Keratinocyte (primary cell): ENCODE measurements around the gene MAEA. TPM values are rescaled to one million over a fixed set of nuclear protein-coding genes. Genes with fewer than 3 reads are reported as not detected.

Experiments
- DNase-seq: peaks from one replicate; pipeline ENCODE4 v3.0.0-alpha.2; 2011; ENCODE audit warnings: low read depth, missing footprints, low spot score
- FAIRE-seq: peaks from 2 replicates; lab custom pipeline; 2011; peaks lifted over from hg19 to GRCh38; lab: Jason Lieb, UNC
- H2AFZ ChIP-seq: 2 replicates; pipeline ENCODE4 v1.6.0; 2012; ENCODE audit warnings: low read length, control low read depth, inconsistent platforms; ENCODE audit not compliant: control insufficient read depth
- H3K27ac ChIP-seq: 2 replicates; pipeline ENCODE4 v1.5.1; 2011; ENCODE audit warnings: low read length; ENCODE audit not compliant: control insufficient read depth, insufficient read depth
- H3K27me3 ChIP-seq: 3 replicates; pipeline ENCODE4 v1.6.0; 2011; ENCODE audit warnings: low read length; ENCODE audit not compliant: control insufficient read depth, insufficient read depth; ENCODE audit errors: extremely low read depth
- H3K36me3 ChIP-seq, 2 experiments: 2 replicates in 1 of 2; 3 replicates in 1 of 2; pipeline ENCODE4 v1.5.1; 2011; ENCODE audit warnings: low read length in 2 of 2, mild to moderate bottlenecking in 1 of 2; ENCODE audit not compliant: control insufficient read depth in 2 of 2, insufficient read depth in 2 of 2; ENCODE audit errors: extremely low read depth in 1 of 2
- H3K4me1 ChIP-seq: 3 replicates; pipeline ENCODE4 v1.5.1; 2011; ENCODE audit warnings: low read length; ENCODE audit not compliant: control insufficient read depth, insufficient read depth; ENCODE audit errors: extremely low read depth
- H3K4me2 ChIP-seq: 3 replicates; pipeline ENCODE4 v1.6.0; 2011; ENCODE audit warnings: low read depth, low read length; ENCODE audit not compliant: control insufficient read depth, insufficient read depth; ENCODE audit errors: extremely low read depth
- H3K4me3 ChIP-seq, 3 experiments: fragments of 200-600 bp in 1 of 3; sonication (generic) in 1 of 3; 2 replicates in 2 of 3; 3 replicates in 1 of 3; pipeline ENCODE4 v1.5.1; 2011 to 2016; ENCODE audit warnings: low read length in 3 of 3, mild to moderate bottlenecking in 3 of 3, control low read depth in 2 of 3, inconsistent platforms in 1 of 3, low read depth in 1 of 3, mixed read lengths in 1 of 3, mixed run types in 1 of 3, moderate library complexity in 1 of 3; ENCODE audit not compliant: control insufficient read depth in 2 of 3, insufficient read depth in 2 of 3; ENCODE audit errors: extremely low read depth in 1 of 3
- H3K79me2 ChIP-seq: 2 replicates; pipeline ENCODE4 v1.6.0; 2012; ENCODE audit warnings: low read length; ENCODE audit not compliant: control insufficient read depth, insufficient read depth
- H3K9ac ChIP-seq: 3 replicates; pipeline ENCODE4 v1.6.0; 2011; ENCODE audit warnings: low read length; ENCODE audit not compliant: control insufficient read depth, insufficient read depth; ENCODE audit errors: extremely low read depth
- H3K9me1 ChIP-seq: 3 replicates; pipeline ENCODE4 v1.6.0; 2011; ENCODE audit warnings: low read length; ENCODE audit not compliant: control insufficient read depth, insufficient read depth; ENCODE audit errors: extremely low read depth
- H3K9me3 ChIP-seq: 2 replicates; pipeline ENCODE4 v1.5.1; 2012; ENCODE audit warnings: low read depth, low read length; ENCODE audit not compliant: control insufficient read depth
- H4K20me1 ChIP-seq: 3 replicates; pipeline ENCODE4 v1.6.0; 2011; ENCODE audit warnings: low read length; ENCODE audit not compliant: control insufficient read depth, insufficient read depth; ENCODE audit errors: extremely low read depth
- EZH2 ChIP-seq: IDR thresholded peaks from one replicate; pipeline ENCODE4 v1.6.1; 2012; ENCODE audit warnings: inconsistent platforms, mild to moderate bottlenecking, low read length, moderate library complexity
- dilution Hi-C: fragments of 300-500 bp; cut with MboI; formaldehyde crosslinking; loops from one replicate; pipeline ENCODE4 v1.7.0; 2020; ENCODE audit warnings: low sequenced_read_pairs; ENCODE audit not compliant: extremely low pct_ligation_motif_present
- polyA plus RNA-seq, 5 experiments: library from polyadenylated mRNA; depleted of rRNA in 3 of 5; stranded (reverse) in 3 of 5; stranded (forward) in 1 of 5; unstranded in 1 of 5; fragments of >200 nt; gene quantifications; 1 replicate in 1 of 5; 2 replicates in 3 of 5; 3 replicates in 1 of 5; pipeline versions ENCODE4 v1.2.1 to v1.2.3, GENCODE V29; 2011 to 2012; ENCODE audit warnings: missing spikeins in 2 of 5, low read depth in 1 of 5, low replicate concordance in 1 of 5
- TF ChIP-seq, protein P1 (sequence below), 3 experiments: IDR thresholded peaks in 1 of 3; conservative IDR thresholded peaks in 1 of 3; optimal IDR thresholded peaks in 1 of 3; 2 replicates in 2 of 3; 3 replicates in 1 of 3; pipeline versions ENCODE3 to v1.5.1; 2011; ENCODE audit warnings: low read length in 3 of 3, mild to moderate bottlenecking in 3 of 3, moderate library complexity in 2 of 3, control low read depth in 1 of 3, inconsistent platforms in 1 of 3; ENCODE audit not compliant: insufficient read depth in 2 of 3; ENCODE audit errors: extremely low read depth in 1 of 3

MAEA gene
- polyA plus RNA-seq, 1 donor (not counting 4 experiments of a cell fraction or from before 2014, with no cell fraction given) = 89.7 TPM

DNA sequence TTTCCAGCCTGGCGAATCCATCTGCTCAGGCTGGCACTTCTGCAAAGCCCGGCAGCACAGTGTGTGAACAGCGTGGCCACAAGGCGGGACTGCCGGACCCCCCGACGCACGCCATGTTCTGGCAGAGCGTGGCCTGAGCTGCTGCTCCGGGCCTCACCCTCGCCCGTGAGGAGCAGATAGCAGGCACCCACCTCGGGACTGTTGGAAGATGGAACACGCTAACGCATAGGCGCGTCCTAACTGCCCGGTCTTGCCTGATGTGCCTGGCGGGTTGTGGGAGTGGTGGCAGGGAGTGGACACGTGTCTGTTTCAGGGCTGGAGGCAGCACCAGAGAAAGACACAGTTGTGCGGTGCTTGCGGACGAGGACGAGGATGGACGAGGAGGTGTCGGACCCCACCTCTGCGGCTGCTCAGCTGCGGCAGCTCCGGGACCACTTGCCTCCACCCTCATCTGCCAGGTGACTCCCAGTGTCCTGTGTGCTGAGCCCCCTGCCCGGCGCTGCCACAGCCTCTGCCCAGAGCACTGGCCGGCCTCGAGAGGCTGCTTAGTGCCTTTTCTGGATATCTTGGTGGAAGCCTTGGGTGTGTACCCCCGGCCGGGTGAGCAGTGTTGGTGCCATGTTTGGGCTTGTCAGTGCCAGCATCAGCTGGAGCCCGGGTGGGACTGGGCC is 85.5 kb downstream of the MAEA start:
- Histone ChIP-seq H2AFZ (no peak overlapping the region), H3K4me2 (no peak overlapping the region), H3K9ac (no peak overlapping the region), H3K79me2 (no peaks in the 10 kb centered on the region), H3K4me3 (no peak overlapping the region), H3K4me1 (no peaks in the 10 kb centered on the region), H4K20me1 (peaks cover 2% of the 10 kb centered on the region), H3K27ac (no peak overlapping the region), H3K27me3 (no peaks in the 10 kb centered on the region), H3K9me1 (no peaks in the 10 kb centered on the region), H3K9me3 (no peaks in the 10 kb centered on the region), H3K36me3 (peaks cover 7 to 13% of the 10 kb centered on the region in 2 experiments)
- TF ChIP-seq, protein P1, sequence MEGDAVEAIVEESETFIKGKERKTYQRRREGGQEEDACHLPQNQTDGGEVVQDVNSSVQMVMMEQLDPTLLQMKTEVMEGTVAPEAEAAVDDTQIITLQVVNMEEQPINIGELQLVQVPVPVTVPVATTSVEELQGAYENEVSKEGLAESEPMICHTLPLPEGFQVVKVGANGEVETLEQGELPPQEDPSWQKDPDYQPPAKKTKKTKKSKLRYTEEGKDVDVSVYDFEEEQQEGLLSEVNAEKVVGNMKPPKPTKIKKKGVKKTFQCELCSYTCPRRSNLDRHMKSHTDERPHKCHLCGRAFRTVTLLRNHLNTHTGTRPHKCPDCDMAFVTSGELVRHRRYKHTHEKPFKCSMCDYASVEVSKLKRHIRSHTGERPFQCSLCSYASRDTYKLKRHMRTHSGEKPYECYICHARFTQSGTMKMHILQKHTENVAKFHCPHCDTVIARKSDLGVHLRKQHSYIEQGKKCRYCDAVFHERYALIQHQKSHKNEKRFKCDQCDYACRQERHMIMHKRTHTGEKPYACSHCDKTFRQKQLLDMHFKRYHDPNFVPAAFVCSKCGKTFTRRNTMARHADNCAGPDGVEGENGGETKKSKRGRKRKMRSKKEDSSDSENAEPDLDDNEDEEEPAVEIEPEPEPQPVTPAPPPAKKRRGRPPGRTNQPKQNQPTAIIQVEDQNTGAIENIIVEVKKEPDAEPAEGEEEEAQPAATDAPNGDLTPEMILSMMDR (optimal IDR thresholded peaks at IDR 0.05 in 1 of 3, IDR thresholded peaks at IDR 0.05 in 1 of 3, conservative IDR thresholded peaks at IDR 0.05 in 1 of 3; ENCODE audit: extremely low read depth in 1 of 3, insufficient read depth in 2 of 3, low read length in 3 of 3) = no peak
- no peak for TF ChIP-seq EZH2
- FAIRE-seq (no peak), DNase-seq (no peak)
- dilution Hi-C loops = no loop called here

DNA sequence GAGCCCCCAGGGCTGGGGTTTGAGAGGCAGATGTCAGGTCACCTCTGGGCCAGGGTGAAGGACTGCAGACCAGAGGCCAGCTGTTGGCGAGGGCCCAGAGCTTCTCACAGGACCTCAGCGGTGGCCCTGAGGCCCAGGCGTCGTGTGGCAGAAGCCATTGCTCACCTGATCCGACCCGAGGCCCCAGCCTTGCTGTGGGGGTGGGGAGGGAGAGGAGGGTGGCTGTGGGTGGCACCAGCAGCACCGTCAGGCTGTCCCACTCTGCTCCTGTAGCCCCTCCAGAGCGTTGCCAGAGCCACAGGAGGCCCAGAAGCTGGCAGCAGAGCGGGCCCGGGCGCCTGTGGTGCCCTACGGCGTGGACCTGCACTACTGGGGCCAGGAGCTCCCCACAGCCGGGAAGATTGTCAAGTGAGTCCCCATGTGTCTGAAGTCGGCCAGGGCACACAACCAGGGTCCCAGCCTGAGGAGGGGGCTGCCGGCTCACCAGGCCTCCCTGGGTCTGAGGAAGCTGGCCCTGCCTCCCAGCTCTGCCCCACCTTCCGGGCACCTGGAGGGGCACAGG is 86.2 kb downstream of the MAEA start:
- DNase-seq (no peak), FAIRE-seq (no peak)
- H3K4me3 ChIP-seq = no peak overlapping the region
- H4K20me1 ChIP-seq = peaks cover 2% of the 10 kb centered on the region
- no peaks in the 10 kb centered on the region for H3K9me1 ChIP-seq
- H3K79me2 ChIP-seq = no peaks in the 10 kb centered on the region
- no peaks in the 10 kb centered on the region for H3K9me3 ChIP-seq
- dilution Hi-C loops = no loop called here
- no peaks in the 10 kb centered on the region for H3K4me1 ChIP-seq
- H3K4me2 ChIP-seq = no peak overlapping the region
- H3K9ac ChIP-seq = no peak overlapping the region
- peaks cover 8 to 12% of the 10 kb centered on the region in 2 experiments for H3K36me3 ChIP-seq
- no peak for TF ChIP-seq EZH2
- TF ChIP-seq, protein P1 (optimal IDR thresholded peaks at IDR 0.05 in 1 of 3, IDR thresholded peaks at IDR 0.05 in 1 of 3, conservative IDR thresholded peaks at IDR 0.05 in 1 of 3; ENCODE audit: extremely low read depth in 1 of 3, insufficient read depth in 2 of 3, low read length in 3 of 3) = no peak
- H2AFZ ChIP-seq = no peak overlapping the region
- no peaks in the 10 kb centered on the region for H3K27me3 ChIP-seq
- no peak overlapping the region for H3K27ac ChIP-seq
